Heart left ventricle (tissue), 13 donors: ENCODE data around the gene ADCY1.

ENCODE experiments used
- CTCF ChIP-seq, 12 donors: fragments of 200-600 bp; sonication (generic) in 4 of 12; IDR thresholded peaks; one replicate each; pipeline versions ENCODE4 v1.5.0 to v1.8.0; 2018 to 2022; ENCODE audit warnings: antibody characterized with exemption in 12 of 12, mild to moderate bottlenecking in 5 of 12
- POLR2A ChIP-seq, 2 donors: fragments of 450-650 bp; IDR thresholded peaks; one replicate each; pipeline ENCODE4 v1.6.1; 2017; ENCODE audit warnings: antibody characterized with exemption in 2 of 2, mild to moderate bottlenecking in 2 of 2, moderate library complexity in 2 of 2
- donor health status: ischemic (EF 13 %, LVEDD 7.1; RV severe dilation, severe dysfunction).
- donor health status: DM: no; HTN: yes; CAD: no.
- donor health status: DM: no; HTN: no; CAD: no.
- donor health status: ischemic (EF 25% LVEDD 6.9; RV normal size, moderate dysfunction).
- donor health status: ischemic (EF 25% LVEDD 5.7; RV mildly dilated, moderate dysfunction).
- donor health status: ischemic (EF 35%, LVEDD 5.7; RV mildly dilated, moderate dysfunction).
- donor health status: nonischemic (EF 11% LVEDD 7.7; RV severe dilation, severe dysfunction).
- donor health status: DM: yes; HTN: yes; CAD: no.
- donor health status: PGD.
- donor health status: ischemic (EF 29% LVEDD 5.4; RV normal size, mild dysfunction).
- donor health status: nonischemic (EF 23%, LVEDD 6.1; RV moderate dilation, normal function).

DNA sequence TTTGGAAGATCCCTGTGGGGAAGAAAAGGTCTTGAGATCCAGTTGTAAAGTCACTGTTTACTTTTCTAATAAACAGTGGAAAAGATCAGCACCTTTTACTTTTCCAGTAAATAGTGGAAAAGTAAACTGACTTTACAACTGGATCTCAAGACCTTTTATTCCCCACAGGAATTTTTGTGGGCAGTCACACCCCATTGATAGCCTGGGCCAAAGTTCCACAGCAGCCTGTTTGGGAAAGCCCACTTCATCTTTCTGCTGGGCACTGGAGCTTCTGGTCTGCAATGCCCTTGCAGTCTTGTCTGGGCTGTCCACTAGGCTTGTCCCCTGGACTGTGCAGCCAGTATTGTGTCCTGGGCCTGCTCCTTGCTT lies 50.2 kb downstream of the ADCY1 start:
- no peak for TF ChIP-seq CTCF (IDR thresholded peaks at IDR 0.05)
- TF ChIP-seq POLR2A (IDR thresholded peaks at IDR 0.05) = no peak
